ENCODE data around the gene JCAD. TPM values are rescaled to one million over a fixed set of nuclear protein-coding genes. Genes with fewer than 3 reads are reported as not detected.

JCAD gene
- total and polyA plus RNA-seq, 2 donors (not counting 1 experiment from before 2014, with no cell fraction given): 3.3 to 27.1 TPM

- Histone ChIP-seq H3K27me3 (ENCODE audit: control insufficient read depth, insufficient read depth, low read length) (no peaks in the 10 kb centered on the region), H3K9ac (ENCODE audit: insufficient read depth, low read length) (no peak overlapping the region), H3K4me1 (ENCODE audit: control insufficient read depth, extremely low read depth, insufficient read depth, low read length) (no peaks in the 10 kb centered on the region), H3K27ac (ENCODE audit: insufficient read depth, low read length) (no peak overlapping the region), H3K79me2 (ENCODE audit: control insufficient read depth, insufficient read depth, low read length) (no peaks in the 10 kb centered on the region), H3K9me3 (ENCODE audit: control insufficient read depth, insufficient read depth, low read depth, low read length) (no peaks in the 10 kb centered on the region), H3K36me3 (ENCODE audit: control insufficient read depth, insufficient read depth, low read length) (no peaks in the 10 kb centered on the region), H2AFZ (ENCODE audit: low read length) (no peak overlapping the region), H3K4me2 (ENCODE audit: extremely low read depth, insufficient read depth, low read length) (no peak overlapping the region), H3K4me3 (replicated peaks in 1 of 4; ENCODE audit: control extremely low read depth in 1 of 4, insufficient read depth in 1 of 4, low read depth in 3 of 4, low read length in 4 of 4) (no peak overlapping the region), H4K20me1 (ENCODE audit: control insufficient read depth, extremely low read depth, insufficient read depth, low read length) (no peaks in the 10 kb centered on the region)
- DNase-seq (ENCODE audit: low read depth in 2 of 2): no peak
- no peak for TF ChIP-seq EZH2 (IDR thresholded peaks at IDR 0.05; ENCODE audit: low read length, missing control alignments)
- TF ChIP-seq, protein P1, sequence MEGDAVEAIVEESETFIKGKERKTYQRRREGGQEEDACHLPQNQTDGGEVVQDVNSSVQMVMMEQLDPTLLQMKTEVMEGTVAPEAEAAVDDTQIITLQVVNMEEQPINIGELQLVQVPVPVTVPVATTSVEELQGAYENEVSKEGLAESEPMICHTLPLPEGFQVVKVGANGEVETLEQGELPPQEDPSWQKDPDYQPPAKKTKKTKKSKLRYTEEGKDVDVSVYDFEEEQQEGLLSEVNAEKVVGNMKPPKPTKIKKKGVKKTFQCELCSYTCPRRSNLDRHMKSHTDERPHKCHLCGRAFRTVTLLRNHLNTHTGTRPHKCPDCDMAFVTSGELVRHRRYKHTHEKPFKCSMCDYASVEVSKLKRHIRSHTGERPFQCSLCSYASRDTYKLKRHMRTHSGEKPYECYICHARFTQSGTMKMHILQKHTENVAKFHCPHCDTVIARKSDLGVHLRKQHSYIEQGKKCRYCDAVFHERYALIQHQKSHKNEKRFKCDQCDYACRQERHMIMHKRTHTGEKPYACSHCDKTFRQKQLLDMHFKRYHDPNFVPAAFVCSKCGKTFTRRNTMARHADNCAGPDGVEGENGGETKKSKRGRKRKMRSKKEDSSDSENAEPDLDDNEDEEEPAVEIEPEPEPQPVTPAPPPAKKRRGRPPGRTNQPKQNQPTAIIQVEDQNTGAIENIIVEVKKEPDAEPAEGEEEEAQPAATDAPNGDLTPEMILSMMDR (conservative IDR thresholded peaks at IDR 0.05 in 1 of 2, IDR thresholded peaks at IDR 0.05 in 1 of 2; ENCODE audit: low read depth in 1 of 2, low read length in 2 of 2): no peak
Observed at GRCh38 chr10:30042820-30043219, 16.6 kb downstream of the JCAD start.

DNA sequence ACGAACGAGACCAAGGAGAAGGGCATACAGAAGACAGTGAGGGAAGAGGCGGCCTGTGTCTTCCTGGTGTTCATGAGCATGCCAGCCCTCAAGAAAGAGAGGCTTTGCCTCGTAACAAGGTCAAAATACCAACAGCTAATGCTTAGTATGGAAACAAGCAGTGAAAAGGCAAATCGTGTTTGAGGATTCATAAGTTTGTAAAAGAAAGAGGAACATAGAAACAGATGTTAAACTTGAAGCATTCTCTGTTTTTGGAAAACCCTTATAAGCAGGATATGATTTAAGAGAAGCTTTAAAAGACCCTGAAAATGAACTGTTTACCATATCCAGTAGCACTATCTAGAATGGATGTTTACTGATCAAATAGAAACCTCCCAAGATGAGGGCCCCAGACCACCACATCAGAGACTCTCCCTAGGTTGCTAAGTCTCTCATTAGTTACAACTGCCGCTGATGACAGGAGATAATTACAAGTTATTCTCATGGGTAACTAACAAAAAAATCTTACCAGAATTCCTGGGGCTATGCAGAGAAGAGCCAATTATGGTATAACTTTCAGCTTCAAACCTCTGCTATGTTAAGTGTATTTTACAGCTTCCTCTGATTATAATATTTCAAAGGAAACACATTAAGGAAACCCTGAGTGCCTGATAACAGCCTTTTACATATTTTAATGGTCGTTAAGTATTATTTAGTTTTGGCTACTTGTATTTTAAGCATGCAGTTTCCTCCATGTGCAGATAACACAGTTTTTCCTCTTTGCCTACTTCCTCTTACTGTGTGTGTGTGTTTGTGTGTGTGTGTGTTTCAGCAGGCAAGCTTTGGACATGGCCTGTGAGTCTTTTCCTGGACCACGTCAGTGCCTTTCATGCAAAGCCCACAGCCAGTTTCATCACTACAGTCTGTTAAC is 17.9 kb downstream of the JCAD start:
- Histone ChIP-seq H4K20me1 (ENCODE audit: control insufficient read depth, extremely low read depth, insufficient read depth, low read length) (no peaks in the 10 kb centered on the region), H3K36me3 (ENCODE audit: control insufficient read depth, insufficient read depth, low read length) (no peaks in the 10 kb centered on the region), H3K27me3 (ENCODE audit: control insufficient read depth, insufficient read depth, low read length) (no peaks in the 10 kb centered on the region), H3K79me2 (ENCODE audit: control insufficient read depth, insufficient read depth, low read length) (no peaks in the 10 kb centered on the region), H3K4me3 (replicated peaks in 1 of 4; ENCODE audit: control extremely low read depth in 1 of 4, insufficient read depth in 1 of 4, low read depth in 3 of 4, low read length in 4 of 4) (no peak overlapping the region), H3K27ac (ENCODE audit: insufficient read depth, low read length) (no peak overlapping the region), H3K4me1 (ENCODE audit: control insufficient read depth, extremely low read depth, insufficient read depth, low read length) (no peaks in the 10 kb centered on the region), H3K4me2 (ENCODE audit: extremely low read depth, insufficient read depth, low read length) (no peak overlapping the region), H3K9ac (ENCODE audit: insufficient read depth, low read length) (no peak overlapping the region), H3K9me3 (ENCODE audit: control insufficient read depth, insufficient read depth, low read depth, low read length) (no peaks in the 10 kb centered on the region), H2AFZ (ENCODE audit: low read length) (no peak overlapping the region)
- no peak for TF ChIP-seq EZH2 (IDR thresholded peaks at IDR 0.05; ENCODE audit: low read length, missing control alignments)
- TF ChIP-seq, protein P1 (conservative IDR thresholded peaks at IDR 0.05 in 1 of 2, IDR thresholded peaks at IDR 0.05 in 1 of 2; ENCODE audit: low read depth in 1 of 2, low read length in 2 of 2): no peak
- no peak for DNase-seq (ENCODE audit: low read depth in 2 of 2)

DNA sequence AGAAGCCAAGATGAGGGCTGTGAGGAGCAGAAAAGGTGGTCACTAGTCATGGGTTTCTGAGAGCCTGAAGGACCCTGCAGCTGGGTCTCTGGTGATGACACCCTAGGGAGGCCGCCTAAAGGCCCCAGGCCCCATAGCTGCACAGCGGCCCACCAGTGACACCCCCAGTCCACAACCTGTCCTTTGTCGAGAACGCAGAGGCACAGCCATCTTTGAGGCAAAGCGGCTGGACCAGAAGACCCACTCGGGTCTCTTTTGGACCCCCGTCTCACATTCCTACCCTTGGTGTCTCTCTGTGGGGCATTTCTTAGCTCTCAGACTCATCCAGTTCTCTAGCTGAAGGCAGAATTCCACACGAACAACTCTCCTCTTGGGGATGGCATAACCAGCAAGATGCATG is 18.8 kb downstream of the JCAD start:
- TF ChIP-seq, protein P1 (conservative IDR thresholded peaks at IDR 0.05 in 1 of 2, IDR thresholded peaks at IDR 0.05 in 1 of 2; ENCODE audit: low read depth in 1 of 2, low read length in 2 of 2): no peak
- no peak for TF ChIP-seq EZH2 (IDR thresholded peaks at IDR 0.05; ENCODE audit: low read length, missing control alignments)
- no peaks in the 10 kb centered on the region for H3K79me2 ChIP-seq (ENCODE audit: control insufficient read depth, insufficient read depth, low read length)
- H3K4me2 ChIP-seq (ENCODE audit: extremely low read depth, insufficient read depth, low read length): no peak overlapping the region
- no peaks in the 10 kb centered on the region for H4K20me1 ChIP-seq (ENCODE audit: control insufficient read depth, extremely low read depth, insufficient read depth, low read length)
- no peak for DNase-seq (ENCODE audit: low read depth in 2 of 2)
- H2AFZ ChIP-seq (ENCODE audit: low read length): no peak overlapping the region
- no peaks in the 10 kb centered on the region for H3K36me3 ChIP-seq (ENCODE audit: control insufficient read depth, insufficient read depth, low read length)
- H3K4me3 ChIP-seq (replicated peaks in 1 of 4; ENCODE audit: control extremely low read depth in 1 of 4, insufficient read depth in 1 of 4, low read depth in 3 of 4, low read length in 4 of 4): no peak overlapping the region
- H3K27ac ChIP-seq (ENCODE audit: insufficient read depth, low read length): no peak overlapping the region
- no peak overlapping the region for H3K9ac ChIP-seq (ENCODE audit: insufficient read depth, low read length)
- H3K27me3 ChIP-seq (ENCODE audit: control insufficient read depth, insufficient read depth, low read length): no peaks in the 10 kb centered on the region
- no peaks in the 10 kb centered on the region for H3K9me3 ChIP-seq (ENCODE audit: control insufficient read depth, insufficient read depth, low read depth, low read length)
- no peaks in the 10 kb centered on the region for H3K4me1 ChIP-seq (ENCODE audit: control insufficient read depth, extremely low read depth, insufficient read depth, low read length)
